HEK293 (cell line): Measurements from ENCODE around the gene UBAC2.

Source experiments
- CTCF ChIA-PET: fragments of 350-600 bp; formaldehyde crosslinking; extraction: SDS; loops from one replicate; lab custom pipeline; 2021; ENCODE audit warnings: antibody characterized with exemption; lab: Yijun Ruan, JAX
- POLR2A ChIA-PET: fragments of 300-600 bp; formaldehyde crosslinking; extraction: SDS; loops from one replicate; lab custom pipeline; 2020; ENCODE audit warnings: antibody characterized with exemption, inconsistent platforms; lab: Yijun Ruan, JAX
- H3K27ac ChIP-seq: fragments of 200-500 bp; sonication (Bioruptor generic); 2 replicates; pipeline ENCODE4 v1.5.1; 2014; ENCODE audit warnings: low read depth, low read length, control low read depth, inconsistent platforms; ENCODE audit errors: extremely low read depth
- H3K36me3 ChIP-seq, 2 experiments: fragments of 200-500 bp in 1 of 2; sonication (Bioruptor generic) in 1 of 2; 1 replicate in 1 of 2; 2 replicates in 1 of 2; pipeline ENCODE4 v1.5.1; 2014 to 2017; ENCODE audit warnings: inconsistent platforms in 2 of 2, low read length in 2 of 2; ENCODE audit not compliant: control insufficient read depth in 2 of 2, insufficient read depth in 1 of 2
- H3K4me1 ChIP-seq: fragments of 200-500 bp; sonication (Bioruptor generic); 2 replicates; pipeline ENCODE4 v1.5.1; 2014; ENCODE audit warnings: mild to moderate bottlenecking, low read length, inconsistent platforms; ENCODE audit not compliant: control insufficient read depth, insufficient read depth
- H3K4me3 ChIP-seq: 2 replicates; pipeline ENCODE4 v1.5.1; 2011; ENCODE audit warnings: low read depth, mild to moderate bottlenecking, control low read depth, low read length, moderate library complexity
- H3K9me3 ChIP-seq: fragments of 200-500 bp; sonication (Bioruptor generic); 2 replicates; pipeline ENCODE4 v1.5.1; 2014; ENCODE audit warnings: low read depth, low read length, inconsistent platforms; ENCODE audit not compliant: control insufficient read depth, insufficient read depth
- BCL11A ChIP-seq: fragments of 450-650 bp; formaldehyde crosslinking; IDR thresholded peaks from 2 replicates; pipeline ENCODE4 v1.5.1; 2016; ENCODE audit warnings: low read depth, missing biosample characterization, missing genetic modification characterization
- GFI1B ChIP-seq: fragments of 450-650 bp; formaldehyde crosslinking; IDR thresholded peaks from 2 replicates; pipeline ENCODE4 v1.5.1; 2016; ENCODE audit warnings: missing biosample characterization, missing genetic modification characterization
- OSR2 ChIP-seq: fragments of 450-650 bp; formaldehyde crosslinking; IDR thresholded peaks from 2 replicates; pipeline ENCODE4 v1.5.1; 2016; ENCODE audit warnings: missing biosample characterization, missing genetic modification characterization
- REPIN1 ChIP-seq: fragments of 450-650 bp; formaldehyde crosslinking; IDR thresholded peaks from 2 replicates; pipeline ENCODE4 v1.5.1; 2017; ENCODE audit warnings: missing biosample characterization, missing genetic modification characterization, low read depth
- ZBTB10 ChIP-seq: fragments of 450-650 bp; formaldehyde crosslinking; IDR thresholded peaks from 2 replicates; pipeline ENCODE4 v1.5.1; 2016; ENCODE audit warnings: missing biosample characterization, missing genetic modification characterization
- ZBTB21 ChIP-seq: fragments of 450-650 bp; formaldehyde crosslinking; IDR thresholded peaks from 2 replicates; pipeline ENCODE4 v1.5.1; 2017; ENCODE audit warnings: missing biosample characterization, missing genetic modification characterization
- ZBTB8A ChIP-seq: fragments of 450-650 bp; formaldehyde crosslinking; IDR thresholded peaks from 2 replicates; pipeline ENCODE4 v1.5.1; 2016; ENCODE audit warnings: missing biosample characterization, missing genetic modification characterization
- ZFP37 ChIP-seq: fragments of 450-650 bp; formaldehyde crosslinking; IDR thresholded peaks from 2 replicates; pipeline ENCODE4 v1.5.1; 2016; ENCODE audit warnings: missing biosample characterization, missing genetic modification characterization
- ZNF175 ChIP-seq: fragments of 450-650 bp; formaldehyde crosslinking; IDR thresholded peaks from 2 replicates; pipeline ENCODE4 v1.5.1; 2016; ENCODE audit warnings: missing biosample characterization, missing genetic modification characterization
- ZNF302 ChIP-seq: fragments of 450-650 bp; formaldehyde crosslinking; IDR thresholded peaks from 2 replicates; pipeline ENCODE4 v1.5.1; 2016; ENCODE audit warnings: missing biosample characterization, missing genetic modification characterization, low read depth
- ZNF391 ChIP-seq: fragments of 450-650 bp; formaldehyde crosslinking; IDR thresholded peaks from 2 replicates; pipeline ENCODE4 v1.5.1; 2016; ENCODE audit warnings: low read depth, missing biosample characterization, missing genetic modification characterization, borderline replicate concordance
- ZNF529 ChIP-seq: fragments of 450-650 bp; formaldehyde crosslinking; IDR thresholded peaks from 2 replicates; pipeline ENCODE4 v1.5.1; 2017; ENCODE audit warnings: missing genetic modification characterization, missing biosample characterization; ENCODE audit not compliant: insufficient replicate concordance
- ZNF76 ChIP-seq: fragments of 450-650 bp; formaldehyde crosslinking; IDR thresholded peaks from 2 replicates; pipeline ENCODE4; 2016; ENCODE audit warnings: low read depth, missing biosample characterization, missing genetic modification characterization, borderline replicate concordance
- ZNF768 ChIP-seq: fragments of 450-650 bp; formaldehyde crosslinking; IDR thresholded peaks from 2 replicates; pipeline ENCODE4 v1.5.1; 2018; ENCODE audit warnings: missing biosample characterization, mild to moderate bottlenecking, missing genetic modification characterization
- ZNF843 ChIP-seq: fragments of 450-650 bp; formaldehyde crosslinking; IDR thresholded peaks from 2 replicates; pipeline ENCODE4 v1.5.1; 2016; ENCODE audit warnings: missing biosample characterization, missing genetic modification characterization
- ZSCAN18 ChIP-seq: fragments of 450-650 bp; formaldehyde crosslinking; IDR thresholded peaks from 2 replicates; pipeline ENCODE4 v1.5.1; 2016; ENCODE audit warnings: missing biosample characterization, missing genetic modification characterization
- ZSCAN30 ChIP-seq: fragments of 450-650 bp; IDR thresholded peaks from 2 replicates; pipeline ENCODE4 v1.5.1; 2018; ENCODE audit warnings: missing biosample characterization, mild to moderate bottlenecking, missing genetic modification characterization, moderate library complexity
- TF ChIP-seq, protein P1 (sequence below): fragments of 450-650 bp; formaldehyde crosslinking; IDR thresholded peaks from 2 replicates; pipeline ENCODE4 v1.5.1; 2016; ENCODE audit warnings: missing biosample characterization, missing genetic modification characterization
- TF ChIP-seq, protein P2 (sequence below): fragments of 450-650 bp; formaldehyde crosslinking; conservative IDR thresholded peaks from 2 replicates; pipeline ENCODE4 v1.5.1; 2016; ENCODE audit warnings: low read depth, missing biosample characterization, missing genetic modification characterization
- TF ChIP-seq, protein P3 (sequence below): fragments of 450-650 bp; formaldehyde crosslinking; IDR thresholded peaks from 2 replicates; pipeline ENCODE4 v1.5.1; 2016; ENCODE audit warnings: missing biosample characterization, missing genetic modification characterization

The UBAC2 gene

GRCh38 chr13:99419591-99420243 lies 219.1 kb downstream of the UBAC2 start:
- POLR2A ChIA-PET, result no interaction called here
- no peak overlapping the region for H3K4me3 ChIP-seq
- CTCF ChIA-PET, result interaction anchor here (1.9 to 4.9 kb wide), 2 partner anchors 16 to 32 kb away, joined by 5 to 26 read pairs; no protein-coding TSS in a partner anchor
- H3K4me1 ChIP-seq, result no peaks in the 10 kb centered on the region
- no peak overlapping the region for H3K27ac ChIP-seq
- H3K36me3 ChIP-seq, result no peaks in the 10 kb centered on the region
- TF ChIP-seq ZSCAN18 (tag by site-specific recombination) (no peak), ZNF175 (tag by site-specific recombination) (no peak), ZBTB8A (tag by site-specific recombination) (no peak), BCL11A (no peak)
- no peaks in the 10 kb centered on the region for H3K9me3 ChIP-seq

DNA sequence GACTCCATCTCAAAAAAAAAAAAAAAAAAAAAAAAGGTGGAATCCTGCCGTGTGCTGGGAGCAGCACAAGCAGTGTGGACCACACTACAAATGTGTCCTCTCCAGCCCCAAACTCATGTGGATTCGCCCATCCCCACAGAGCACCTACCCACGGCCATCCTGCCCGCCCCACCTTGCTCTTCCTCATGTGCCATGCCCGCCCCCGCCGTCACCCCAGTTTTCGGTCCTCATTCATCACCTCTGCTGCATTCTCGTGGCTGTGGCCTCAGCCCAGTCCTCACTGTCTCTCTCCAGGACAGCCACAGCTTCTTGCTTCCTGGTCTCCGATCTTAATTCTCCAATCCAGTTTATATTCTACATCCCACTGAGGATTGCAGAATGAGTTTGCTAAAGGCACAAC lies 220.6 kb downstream of the UBAC2 start:
- H3K9me3 ChIP-seq, result no peaks in the 10 kb centered on the region
- no peak overlapping the region for H3K27ac ChIP-seq
- H3K4me3 ChIP-seq, result no peak overlapping the region
- POLR2A ChIA-PET, result no interaction called here
- H3K4me1 ChIP-seq, result no peaks in the 10 kb centered on the region
- no peaks in the 10 kb centered on the region for H3K36me3 ChIP-seq
- TF ChIP-seq ZSCAN30 (no peak), OSR2 (tag by site-specific recombination) (no peak), ZNF529 (tag by site-specific recombination) (no peak), GFI1B (tag by site-specific recombination) (no peak), ZFP37 (tag by site-specific recombination) (no peak), ZNF768 (tag by site-specific recombination) (no peak), BCL11A (no peak), ZNF76 (tag by site-specific recombination) (no peak), ZBTB21 (tag by site-specific recombination) (no peak), ZNF391 (tag by site-specific recombination) (no peak), ZNF843 (tag by site-specific recombination) (no peak), ZNF302 (tag by site-specific recombination) (no peak), ZBTB10 (tag by site-specific recombination) (no peak), REPIN1 (tag by site-specific recombination) (no peak)
- TF ChIP-seq, protein P1, sequence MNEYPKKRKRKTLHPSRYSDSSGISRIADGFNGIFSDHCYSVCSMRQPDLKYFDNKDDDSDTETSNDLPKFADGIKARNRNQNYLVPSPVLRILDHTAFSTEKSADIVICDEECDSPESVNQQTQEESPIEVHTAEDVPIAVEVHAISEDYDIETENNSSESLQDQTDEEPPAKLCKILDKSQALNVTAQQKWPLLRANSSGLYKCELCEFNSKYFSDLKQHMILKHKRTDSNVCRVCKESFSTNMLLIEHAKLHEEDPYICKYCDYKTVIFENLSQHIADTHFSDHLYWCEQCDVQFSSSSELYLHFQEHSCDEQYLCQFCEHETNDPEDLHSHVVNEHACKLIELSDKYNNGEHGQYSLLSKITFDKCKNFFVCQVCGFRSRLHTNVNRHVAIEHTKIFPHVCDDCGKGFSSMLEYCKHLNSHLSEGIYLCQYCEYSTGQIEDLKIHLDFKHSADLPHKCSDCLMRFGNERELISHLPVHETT (tag by site-specific recombination), result no peak
- TF ChIP-seq, protein P2, sequence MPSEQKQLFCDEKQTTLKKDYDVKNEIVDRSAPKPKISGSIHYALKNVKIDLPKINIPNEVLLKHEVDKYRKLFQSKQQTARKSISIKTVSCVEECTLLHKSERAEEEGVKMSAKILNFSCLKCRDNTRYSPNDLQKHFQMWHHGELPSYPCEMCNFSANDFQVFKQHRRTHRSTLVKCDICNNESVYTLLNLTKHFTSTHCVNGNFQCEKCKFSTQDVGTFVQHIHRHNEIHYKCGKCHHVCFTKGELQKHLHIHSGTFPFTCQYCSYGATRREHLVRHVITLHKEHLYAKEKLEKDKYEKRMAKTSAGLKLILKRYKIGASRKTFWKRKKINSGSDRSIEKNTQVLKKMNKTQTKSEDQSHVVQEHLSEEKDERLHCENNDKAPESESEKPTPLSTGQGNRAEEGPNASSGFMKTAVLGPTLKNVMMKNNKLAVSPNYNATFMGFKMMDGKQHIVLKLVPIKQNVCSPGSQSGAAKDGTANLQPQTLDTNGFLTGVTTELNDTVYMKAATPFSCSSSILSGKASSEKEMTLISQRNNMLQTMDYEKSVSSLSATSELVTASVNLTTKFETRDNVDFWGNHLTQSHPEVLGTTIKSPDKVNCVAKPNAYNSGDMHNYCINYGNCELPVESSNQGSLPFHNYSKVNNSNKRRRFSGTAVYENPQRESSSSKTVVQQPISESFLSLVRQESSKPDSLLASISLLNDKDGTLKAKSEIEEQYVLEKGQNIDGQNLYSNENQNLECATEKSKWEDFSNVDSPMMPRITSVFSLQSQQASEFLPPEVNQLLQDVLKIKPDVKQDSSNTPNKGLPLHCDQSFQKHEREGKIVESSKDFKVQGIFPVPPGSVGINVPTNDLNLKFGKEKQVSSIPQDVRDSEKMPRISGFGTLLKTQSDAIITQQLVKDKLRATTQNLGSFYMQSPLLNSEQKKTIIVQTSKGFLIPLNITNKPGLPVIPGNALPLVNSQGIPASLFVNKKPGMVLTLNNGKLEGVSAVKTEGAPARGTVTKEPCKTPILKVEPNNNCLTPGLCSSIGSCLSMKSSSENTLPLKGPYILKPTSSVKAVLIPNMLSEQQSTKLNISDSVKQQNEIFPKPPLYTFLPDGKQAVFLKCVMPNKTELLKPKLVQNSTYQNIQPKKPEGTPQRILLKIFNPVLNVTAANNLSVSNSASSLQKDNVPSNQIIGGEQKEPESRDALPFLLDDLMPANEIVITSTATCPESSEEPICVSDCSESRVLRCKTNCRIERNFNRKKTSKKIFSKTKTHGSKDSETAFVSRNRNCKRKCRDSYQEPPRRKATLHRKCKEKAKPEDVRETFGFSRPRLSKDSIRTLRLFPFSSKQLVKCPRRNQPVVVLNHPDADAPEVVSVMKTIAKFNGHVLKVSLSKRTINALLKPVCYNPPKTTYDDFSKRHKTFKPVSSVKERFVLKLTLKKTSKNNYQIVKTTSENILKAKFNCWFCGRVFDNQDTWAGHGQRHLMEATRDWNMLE (tag by site-specific recombination), result no peak
- TF ChIP-seq, protein P3, sequence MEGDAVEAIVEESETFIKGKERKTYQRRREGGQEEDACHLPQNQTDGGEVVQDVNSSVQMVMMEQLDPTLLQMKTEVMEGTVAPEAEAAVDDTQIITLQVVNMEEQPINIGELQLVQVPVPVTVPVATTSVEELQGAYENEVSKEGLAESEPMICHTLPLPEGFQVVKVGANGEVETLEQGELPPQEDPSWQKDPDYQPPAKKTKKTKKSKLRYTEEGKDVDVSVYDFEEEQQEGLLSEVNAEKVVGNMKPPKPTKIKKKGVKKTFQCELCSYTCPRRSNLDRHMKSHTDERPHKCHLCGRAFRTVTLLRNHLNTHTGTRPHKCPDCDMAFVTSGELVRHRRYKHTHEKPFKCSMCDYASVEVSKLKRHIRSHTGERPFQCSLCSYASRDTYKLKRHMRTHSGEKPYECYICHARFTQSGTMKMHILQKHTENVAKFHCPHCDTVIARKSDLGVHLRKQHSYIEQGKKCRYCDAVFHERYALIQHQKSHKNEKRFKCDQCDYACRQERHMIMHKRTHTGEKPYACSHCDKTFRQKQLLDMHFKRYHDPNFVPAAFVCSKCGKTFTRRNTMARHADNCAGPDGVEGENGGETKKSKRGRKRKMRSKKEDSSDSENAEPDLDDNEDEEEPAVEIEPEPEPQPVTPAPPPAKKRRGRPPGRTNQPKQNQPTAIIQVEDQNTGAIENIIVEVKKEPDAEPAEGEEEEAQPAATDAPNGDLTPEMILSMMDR (tag by site-specific recombination), result no peak
- CTCF ChIA-PET, result interaction anchor here (0.8 to 4.9 kb wide), 3 partner anchors 14 to 245 kb away, joined by 3 to 26 read pairs (median 9); no protein-coding TSS in a partner anchor
